HCT116 (cell line): ENCODE results near the gene ERC2. TPM values are rescaled to one million over a fixed set of nuclear protein-coding genes. Genes with fewer than 3 reads are reported as not detected.

ENCODE experiments used
- ATAC-seq: fragments of 200-7000 bp; cut with Tn5 transposase; 2 replicates; pipeline ENCODE4 v1.9.1; 2020; ENCODE audit warnings: mild to moderate bottlenecking, moderate library complexity
- BruUV-seq: library from RNA; stranded (reverse); fragments of 400-500 nt; replicated peaks from 2 replicates; lab custom pipeline; 2021; lab: Mats Ljungman, UMichigan
- CTCF ChIA-PET: fragments of 300-600 bp; sonication (Branson Sonifier 250); formaldehyde crosslinking; loops from one replicate; lab custom pipeline; 2021; ENCODE audit warnings: antibody characterized with exemption; lab: Charles Lee
- POLR2A ChIA-PET: fragments of 300-600, 350-600 bp; sonication (Branson Sonifier 250); formaldehyde crosslinking; loops from one replicate; lab custom pipeline; 2021; ENCODE audit warnings: antibody characterized with exemption; lab: Charles Lee
- RAD21 ChIA-PET, 2 experiments: fragments of 300-600 bp; sonication (Branson Sonifier 250); formaldehyde crosslinking; loops; one replicate each; lab custom pipeline; 2023; ENCODE audit warnings: low total read pairs in 2 of 2; ENCODE audit not compliant: uncharacterized antibody in 2 of 2, unreplicated experiment in 2 of 2, low non-redundant PET in 1 of 2; lab: Charles Lee
- DNase-seq: peaks from one replicate; pipeline ENCODE4 v3.0.0-alpha.2; 2010; ENCODE audit warnings: low read depth, low spot score
- H2AFZ ChIP-seq: fragments of 200-600 bp; shearing (Covaris generic), sonication (generic); 2 replicates; pipeline ENCODE4 v1.6.1; 2017; ENCODE audit warnings: low read depth, mixed run types, mixed read lengths, antibody characterized with exemption, low read length; ENCODE audit not compliant: poor library complexity, severe bottlenecking
- H3K27ac ChIP-seq: 2 replicates; pipeline ENCODE4 v1.5.1; 2012; ENCODE audit warnings: low read depth, low read length
- H3K27me3 ChIP-seq: fragments of 200-600 bp; sonication (generic); 2 replicates; pipeline ENCODE4 v1.6.1; 2016; ENCODE audit warnings: mixed run types, low read length, mixed read lengths; ENCODE audit not compliant: insufficient read depth
- H3K36me3 ChIP-seq, 2 experiments: fragments of 200-500 bp in 1 of 2; fragments of 200-600 bp in 1 of 2; sonication (Bioruptor generic) in 1 of 2; sonication (generic) in 1 of 2; 2 replicates each; pipeline versions ENCODE4 v1.5.1 to v1.6.1; 2014 to 2016; ENCODE audit warnings: low read length in 2 of 2, inconsistent platforms in 1 of 2, mixed read lengths in 1 of 2, mixed run types in 1 of 2; ENCODE audit not compliant: insufficient read depth in 2 of 2, control insufficient read depth in 1 of 2
- H3K4me1 ChIP-seq, 2 experiments: fragments of 200-600 bp in 1 of 2; sonication (generic) in 1 of 2; 2 replicates each; pipeline versions ENCODE4 v1.5.1 to v1.6.1; 2012 to 2017; ENCODE audit warnings: low read length in 2 of 2, inconsistent platforms in 1 of 2, mild to moderate bottlenecking in 1 of 2, mixed read lengths in 1 of 2, mixed run types in 1 of 2, moderate library complexity in 1 of 2; ENCODE audit not compliant: insufficient read depth in 2 of 2, control insufficient read depth in 1 of 2
- H3K4me2 ChIP-seq: fragments of 200-600 bp; sonication (generic); 2 replicates; pipeline ENCODE4 v1.6.1; 2017; ENCODE audit warnings: mixed run types, low read length, mixed read lengths
- H3K4me3 ChIP-seq, 2 experiments: fragments of 200-600 bp in 1 of 2; sonication (generic) in 1 of 2; replicated peaks in 1 of 2; 2 replicates each; pipeline ENCODE4 v1.5.1; 2011 to 2016; ENCODE audit warnings: low read length in 2 of 2, control low read depth in 1 of 2, low read depth in 1 of 2, mild to moderate bottlenecking in 1 of 2, mixed read lengths in 1 of 2, mixed run types in 1 of 2
- H3K79me2 ChIP-seq: fragments of 200-600 bp; sonication (generic); 2 replicates; pipeline ENCODE4 v1.6.1; 2017; ENCODE audit warnings: mild to moderate bottlenecking, mixed run types, low read length, moderate library complexity, mixed read lengths; ENCODE audit not compliant: insufficient read depth
- H3K9ac ChIP-seq: fragments of 200-600 bp; sonication (generic); 2 replicates; pipeline ENCODE4 v1.6.1; 2016; ENCODE audit warnings: low read length, mixed read lengths
- H3K9me2 ChIP-seq: fragments of 200-600 bp; sonication (generic), shearing (Covaris generic); 2 replicates; pipeline ENCODE4 v1.6.1; 2017; ENCODE audit warnings: mixed run types, mild to moderate bottlenecking, moderate library complexity; ENCODE audit not compliant: insufficient read depth
- H3K9me3 ChIP-seq, 2 experiments: fragments of 200-500 bp in 1 of 2; fragments of 200-600 bp in 1 of 2; sonication (Bioruptor generic) in 1 of 2; sonication (generic) in 1 of 2; 2 replicates each; pipeline ENCODE4 v1.6.1; 2014 to 2017; ENCODE audit warnings: low read length in 2 of 2, mixed read lengths in 2 of 2, inconsistent platforms in 1 of 2, low read depth in 1 of 2, mild to moderate bottlenecking in 1 of 2, mixed run types in 1 of 2, moderate library complexity in 1 of 2; ENCODE audit not compliant: control insufficient read depth in 1 of 2, insufficient read depth in 1 of 2
- H4K20me1 ChIP-seq: fragments of 200-600 bp; sonication (generic), shearing (Covaris generic); 2 replicates; pipeline ENCODE4 v1.6.1; 2017; ENCODE audit warnings: mixed run types, mild to moderate bottlenecking, moderate library complexity; ENCODE audit not compliant: insufficient read depth
- ATF3 ChIP-seq: IDR thresholded peaks from 2 replicates; pipeline ENCODE4 v1.6.1; 2012
- CEBPB ChIP-seq: IDR thresholded peaks from 2 replicates; pipeline ENCODE4 v1.6.1; 2012; ENCODE audit warnings: low read depth
- CTCF ChIP-seq, 3 experiments: fragments of 200-600 bp in 1 of 3; sonication (generic) in 1 of 3; IDR thresholded peaks in 2 of 3; conservative IDR thresholded peaks in 1 of 3; 2 replicates each; pipeline ENCODE4 v1.5.1; 2012 to 2017; ENCODE audit warnings: low read depth in 2 of 3, low read length in 2 of 3, antibody characterized with exemption in 1 of 3, borderline replicate concordance in 1 of 3, control low read depth in 1 of 3, mild to moderate bottlenecking in 1 of 3, mixed read lengths in 1 of 3, mixed run types in 1 of 3, moderate library complexity in 1 of 3; ENCODE audit not compliant: insufficient read depth in 1 of 3
- ELF1 ChIP-seq: IDR thresholded peaks from 2 replicates; pipeline ENCODE4 v1.6.1; 2012; ENCODE audit warnings: low read depth, borderline replicate concordance
- EZH2 ChIP-seq: fragments of 200-600 bp; sonication (generic); IDR thresholded peaks from 2 replicates; pipeline ENCODE4 v1.6.1; 2017; ENCODE audit warnings: antibody characterized with exemption, mixed run types
- EZH2phosphoT487 ChIP-seq: fragments of 200-600 bp; IDR thresholded peaks from 2 replicates; pipeline ENCODE4 v1.6.1; 2018; ENCODE audit warnings: antibody characterized with exemption, borderline replicate concordance
- FOSL1 ChIP-seq: IDR thresholded peaks from 2 replicates; pipeline ENCODE4 v1.6.1; 2012; ENCODE audit warnings: low read depth
- JUND ChIP-seq: IDR thresholded peaks from 2 replicates; pipeline ENCODE4 v1.6.1; 2012
- MAX ChIP-seq: IDR thresholded peaks from 2 replicates; pipeline ENCODE4 v1.6.1; 2012
- POLR2A ChIP-seq: IDR thresholded peaks from 2 replicates; pipeline ENCODE4 v1.7.0; 2011; ENCODE audit warnings: borderline replicate concordance; ENCODE audit not compliant: insufficient read depth, insufficient read length; ENCODE audit errors: extremely low read depth
- POLR2AphosphoS5 ChIP-seq: IDR thresholded peaks from 2 replicates; pipeline ENCODE4 v1.6.1; 2011; ENCODE audit warnings: mild to moderate bottlenecking, low read depth, low read length, moderate library complexity
- RAD21 ChIP-seq: IDR thresholded peaks from 2 replicates; pipeline ENCODE4 v1.6.1; 2012; ENCODE audit warnings: low read depth, mild to moderate bottlenecking
- REST ChIP-seq: IDR thresholded peaks from 2 replicates; pipeline ENCODE4 v1.6.1; 2012; ENCODE audit warnings: low read depth
- SIN3A ChIP-seq: IDR thresholded peaks from 2 replicates; pipeline ENCODE4 v1.6.1; 2012; ENCODE audit warnings: low read depth
- SRF ChIP-seq: IDR thresholded peaks from 2 replicates; pipeline ENCODE4 v1.6.1; 2012; ENCODE audit warnings: low read depth
- ZFX ChIP-seq: fragments of 450-650 bp; IDR thresholded peaks from 2 replicates; pipeline ENCODE4 v1.6.1; 2017
- intact Hi-C: fragments of 100-400 bp; cut with micrococcal nuclease; formaldehyde crosslinking; loops from 2 replicates; pipeline ENCODE4 v1.10.0; 2022
- total RNA-seq: library from RNA; stranded (reverse); gene quantifications from one replicate; pipeline ENCODE4 v1.2.1, GENCODE V29; 2021; ENCODE audit not compliant: unreplicated experiment

Gene ERC2
- total RNA-seq, 1 experiment from 2014 or later, result not detected

DNA sequence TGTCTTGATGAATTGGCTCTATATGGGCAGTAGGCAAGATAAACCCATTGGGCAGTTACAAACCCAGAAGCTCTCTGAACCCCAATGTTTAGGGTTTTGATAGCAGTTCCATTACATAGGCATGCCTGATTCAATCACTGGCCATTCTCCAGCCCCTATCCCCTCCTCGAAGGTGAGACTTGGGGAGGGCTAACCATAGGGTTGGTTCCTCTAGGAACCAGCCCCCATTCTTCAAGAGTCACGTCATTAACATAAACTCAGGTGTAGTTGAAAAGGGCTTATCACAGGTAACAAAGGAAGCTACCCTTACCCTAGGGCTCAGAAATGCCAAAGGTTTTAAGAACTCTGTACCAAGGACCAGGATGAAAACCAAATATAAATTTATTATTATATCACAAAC lies 353.1 kb downstream of the ERC2 start (continued):
- TF ChIP-seq CTCF (IDR thresholded peaks at IDR 0.05 in 2 of 3, conservative IDR thresholded peaks at IDR 0.05 in 1 of 3; ENCODE audit: borderline replicate concordance in 1 of 3, insufficient read depth in 1 of 3, low read depth in 2 of 3, low read length in 2 of 3) (no peak), FOSL1 (no peak), ELF1 (no peak), ZFX (no peak), MAX (no peak), EZH2 (no peak), RAD21 (no peak), JUND (no peak), ATF3 (no peak), EZH2phosphoT487 (no peak)

- CTCF ChIA-PET, result no interaction called here
- BruUV-seq, result no TSS peak
- TF ChIP-seq SIN3A (no peak), SRF (no peak), POLR2A (no peak), EZH2 (no peak), POLR2AphosphoS5 (no peak), CEBPB (no peak), REST (no peak), CTCF (IDR thresholded peaks at IDR 0.05 in 2 of 3, conservative IDR thresholded peaks at IDR 0.05 in 1 of 3; ENCODE audit: borderline replicate concordance in 1 of 3, insufficient read depth in 1 of 3, low read depth in 2 of 3, low read length in 2 of 3) (no peak)
Observed at GRCh38 chr3:56113908-56114307, 354.4 kb downstream of the ERC2 start.

More at GRCh38 chr3:56113908-56114307, 354.4 kb downstream of the ERC2 start:
- Histone ChIP-seq H3K4me2 (no peak overlapping the region), H3K27ac (no peak overlapping the region), H3K27me3 (no peaks in the 10 kb centered on the region), H3K4me1 (no peaks in the 10 kb centered on the region), H3K36me3 (no peaks in the 10 kb centered on the region), H3K79me2 (no peaks in the 10 kb centered on the region), H2AFZ (no peak overlapping the region), H3K9me2 (no peaks in the 10 kb centered on the region), H3K9me3 (peaks cover 0 to 4% of the 10 kb centered on the region in 2 experiments; a peak in 1 of 4 replicates), H4K20me1 (no peaks in the 10 kb centered on the region), H3K4me3 (no peak overlapping the region), H3K9ac (no peak overlapping the region)
- ATAC-seq, result no peak
- RAD21 ChIA-PET, result no interaction called here
- POLR2A ChIA-PET, result no interaction called here
- DNase-seq, result no peak
- intact Hi-C loops, result no loop called here
